ENCODE results near the gene LLGL2.

DNA sequence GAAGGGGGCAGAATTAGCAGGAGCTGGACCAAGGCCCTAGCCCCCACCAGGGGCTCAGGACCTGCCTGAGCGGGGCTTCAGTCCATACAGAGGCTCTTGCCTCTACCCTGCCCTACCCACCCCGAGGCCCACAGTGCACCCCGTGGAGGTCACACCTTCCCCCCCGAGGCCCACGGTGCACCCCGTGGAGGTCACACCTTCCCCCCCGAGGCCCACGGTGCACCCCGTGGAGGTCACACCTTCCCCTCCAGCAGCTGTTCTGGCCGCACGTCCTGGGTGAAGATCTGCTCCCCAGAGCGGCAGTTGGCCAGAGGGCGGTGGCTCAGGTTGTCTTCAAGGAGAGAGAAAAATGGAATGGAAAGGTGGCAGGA, 21.5 kb upstream of the LLGL2 start:
- no peak for TF ChIP-seq CTCF (conservative IDR thresholded peaks at IDR 0.05 in 1 of 2, IDR thresholded peaks at IDR 0.05 in 1 of 2; ENCODE audit: low read depth in 1 of 2, low read length in 2 of 2)
- TF ChIP-seq EZH2 (IDR thresholded peaks at IDR 0.05; ENCODE audit: low read length, missing control alignments), result no peak
